Ascending aorta (tissue), 2 donors: ENCODE results near the gene GOLGA8N. TPM values are rescaled to one million over a fixed set of nuclear protein-coding genes. Genes with fewer than 3 reads are reported as not detected.

ENCODE experiments used
- DNase-seq, 2 donors: peaks; one replicate each; pipeline ENCODE4 v3.0.0-alpha.2; 2019; ENCODE audit warnings: low spot score in 2 of 2
- H3K27ac ChIP-seq, 2 donors: fragments of 200-600 bp; sonication (generic); one replicate each; pipeline ENCODE4 v1.5.1; 2016 to 2017; ENCODE audit warnings: mild to moderate bottlenecking in 1 of 2
- H3K27me3 ChIP-seq: fragments of 200-600 bp; sonication (generic); one replicate; pipeline ENCODE4 v1.5.1; 2017
- H3K36me3 ChIP-seq, 2 donors: fragments of 200-600 bp; sonication (generic); one replicate each; pipeline ENCODE4 v1.5.1; 2016
- H3K4me1 ChIP-seq, 2 donors: fragments of 200-600 bp; sonication (generic); one replicate each; pipeline ENCODE4 v1.5.1; 2016 to 2017; ENCODE audit warnings: mild to moderate bottlenecking in 1 of 2
- H3K4me3 ChIP-seq, 2 donors: fragments of 200-600 bp; sonication (generic); one replicate each; pipeline ENCODE4 v1.5.1; 2016 to 2017; ENCODE audit warnings: mild to moderate bottlenecking in 1 of 2
- H3K9me3 ChIP-seq, 2 donors: fragments of 200-600 bp; sonication (generic); one replicate each; pipeline ENCODE4 v1.5.1; 2016
- intact Hi-C: fragments of 100-400 bp; cut with DNase I; formaldehyde crosslinking; loops from one replicate; pipeline ENCODE4 v1.15.1; 2023
- total RNA-seq: library from RNA; depleted of rRNA; stranded (reverse); fragments of >200 nt; gene quantifications from one replicate; pipeline ENCODE4 v1.1.0, GENCODE V29; 2016
- TF ChIP-seq, protein P1 (sequence below), 3 experiments: fragments of 200-600 bp in 2 of 3; fragments of 450-650 bp in 1 of 3; sonication (generic) in 2 of 3; IDR thresholded peaks; one replicate each; pipeline ENCODE4 v1.5.1; 2016 to 2019; ENCODE audit warnings: antibody characterized with exemption in 3 of 3, mild to moderate bottlenecking in 1 of 3, moderate library complexity in 1 of 3

GOLGA8N gene
- total RNA-seq, 1 donor from 2014 or later: 20.6 TPM

DNA sequence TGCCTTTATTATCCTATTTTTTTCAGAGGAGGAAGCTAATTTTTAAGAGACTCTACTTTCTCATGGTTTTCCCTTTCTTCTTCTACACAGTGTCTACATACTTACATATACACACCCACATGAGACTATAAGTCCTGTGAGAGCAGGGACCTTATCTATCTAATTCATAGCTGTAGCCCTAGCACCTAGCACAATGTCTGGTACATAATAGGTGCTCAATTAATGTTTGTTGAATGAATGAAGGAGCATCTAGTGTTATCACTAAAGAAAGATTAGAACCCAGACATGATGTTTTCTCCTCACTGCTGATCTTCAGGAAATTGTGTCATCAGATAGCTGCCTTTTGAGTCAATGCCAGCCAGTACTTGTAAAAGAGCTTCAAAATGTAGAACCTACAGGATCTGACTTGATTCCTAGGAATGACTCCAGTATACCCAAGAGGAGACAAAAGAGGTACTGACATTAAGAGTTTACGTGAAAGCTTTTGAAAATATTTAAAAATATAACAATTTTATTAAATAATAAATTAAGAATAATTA, 50.7 kb downstream of the GOLGA8N start:
- intact Hi-C loops: no loop called here
- H3K4me1 ChIP-seq: no peaks in the 10 kb centered on the region
- no peak overlapping the region for H3K27ac ChIP-seq
- H3K27me3 ChIP-seq: no peaks in the 10 kb centered on the region
- no peaks in the 10 kb centered on the region for H3K36me3 ChIP-seq
- no peak overlapping the region for H3K4me3 ChIP-seq
- no peaks in the 10 kb centered on the region for H3K9me3 ChIP-seq
- TF ChIP-seq, protein P1, sequence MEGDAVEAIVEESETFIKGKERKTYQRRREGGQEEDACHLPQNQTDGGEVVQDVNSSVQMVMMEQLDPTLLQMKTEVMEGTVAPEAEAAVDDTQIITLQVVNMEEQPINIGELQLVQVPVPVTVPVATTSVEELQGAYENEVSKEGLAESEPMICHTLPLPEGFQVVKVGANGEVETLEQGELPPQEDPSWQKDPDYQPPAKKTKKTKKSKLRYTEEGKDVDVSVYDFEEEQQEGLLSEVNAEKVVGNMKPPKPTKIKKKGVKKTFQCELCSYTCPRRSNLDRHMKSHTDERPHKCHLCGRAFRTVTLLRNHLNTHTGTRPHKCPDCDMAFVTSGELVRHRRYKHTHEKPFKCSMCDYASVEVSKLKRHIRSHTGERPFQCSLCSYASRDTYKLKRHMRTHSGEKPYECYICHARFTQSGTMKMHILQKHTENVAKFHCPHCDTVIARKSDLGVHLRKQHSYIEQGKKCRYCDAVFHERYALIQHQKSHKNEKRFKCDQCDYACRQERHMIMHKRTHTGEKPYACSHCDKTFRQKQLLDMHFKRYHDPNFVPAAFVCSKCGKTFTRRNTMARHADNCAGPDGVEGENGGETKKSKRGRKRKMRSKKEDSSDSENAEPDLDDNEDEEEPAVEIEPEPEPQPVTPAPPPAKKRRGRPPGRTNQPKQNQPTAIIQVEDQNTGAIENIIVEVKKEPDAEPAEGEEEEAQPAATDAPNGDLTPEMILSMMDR (IDR thresholded peaks at IDR 0.05): no peak
- no peak for DNase-seq

DNA sequence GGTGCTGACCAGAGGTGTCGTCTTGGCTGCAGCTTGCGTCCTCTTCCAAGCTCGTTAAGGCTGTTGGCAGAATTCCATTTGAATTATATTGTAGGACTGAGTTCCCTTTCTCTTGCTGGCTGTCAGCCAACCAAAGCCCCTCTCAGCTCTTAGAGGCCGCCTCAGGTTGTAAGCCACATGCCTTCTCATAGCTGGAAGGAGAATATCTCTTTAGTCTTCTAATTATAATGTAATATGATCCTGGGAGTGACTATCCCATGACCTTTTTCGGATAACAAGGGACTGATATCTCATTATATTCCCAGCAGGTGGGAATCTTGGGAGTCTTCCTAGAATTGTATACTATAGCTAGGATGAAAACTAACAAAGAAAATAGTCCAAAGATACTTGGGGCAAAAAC, 53.0 kb downstream of the GOLGA8N start:
- no peaks in the 10 kb centered on the region for H3K36me3 ChIP-seq
- DNase-seq: no peak
- no peaks in the 10 kb centered on the region for H3K9me3 ChIP-seq
- no peak overlapping the region for H3K27ac ChIP-seq
- no peak overlapping the region for H3K4me3 ChIP-seq
- no peaks in the 10 kb centered on the region for H3K27me3 ChIP-seq
- intact Hi-C loops: no loop called here
- H3K4me1 ChIP-seq: no peaks in the 10 kb centered on the region
- TF ChIP-seq, protein P1 (IDR thresholded peaks at IDR 0.05): no peak

DNA sequence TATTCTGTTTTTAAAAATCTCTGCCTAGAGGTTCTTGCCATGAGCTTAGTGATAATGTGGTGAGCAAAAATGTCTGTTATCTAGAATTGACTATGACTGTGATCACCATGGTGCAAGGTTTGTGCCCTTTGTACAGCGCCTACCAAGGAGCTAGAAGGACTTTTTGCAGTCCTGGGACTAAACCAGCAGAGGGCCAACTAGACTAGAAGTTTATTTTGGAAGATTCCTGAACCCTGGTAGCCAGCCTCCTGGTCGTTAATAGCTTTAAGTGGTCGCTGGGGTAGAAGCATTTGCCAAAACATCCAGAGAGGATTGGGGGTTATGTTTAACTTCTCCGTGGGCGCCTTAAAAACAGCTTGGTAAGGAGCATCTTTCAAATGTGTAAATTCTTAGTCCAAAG, 56.1 kb downstream of the GOLGA8N start:
- Histone ChIP-seq H3K9me3 (no peaks in the 10 kb centered on the region), H3K36me3 (no peaks in the 10 kb centered on the region), H3K4me1 (no peaks in the 10 kb centered on the region), H3K4me3 (no peak overlapping the region), H3K27ac (no peak overlapping the region), H3K27me3 (no peaks in the 10 kb centered on the region)
- DNase-seq: no peak
- TF ChIP-seq, protein P1 (IDR thresholded peaks at IDR 0.05): peak in 1 of 3 experiments; percentile 14
- intact Hi-C loops: no loop called here

- Histone ChIP-seq H3K27me3 (no peaks in the 10 kb centered on the region), H3K36me3 (no peaks in the 10 kb centered on the region), H3K27ac (no peak overlapping the region), H3K4me3 (no peak overlapping the region), H3K9me3 (no peaks in the 10 kb centered on the region), H3K4me1 (no peaks in the 10 kb centered on the region)
- intact Hi-C loops: no loop called here
- no peak for DNase-seq
- TF ChIP-seq, protein P1 (IDR thresholded peaks at IDR 0.05): peak; percentile 53 to 80 (median 72)
These were observed 58.1 kb downstream of the GOLGA8N start for GRCh38 chr15:32651229-32651837.

DNA sequence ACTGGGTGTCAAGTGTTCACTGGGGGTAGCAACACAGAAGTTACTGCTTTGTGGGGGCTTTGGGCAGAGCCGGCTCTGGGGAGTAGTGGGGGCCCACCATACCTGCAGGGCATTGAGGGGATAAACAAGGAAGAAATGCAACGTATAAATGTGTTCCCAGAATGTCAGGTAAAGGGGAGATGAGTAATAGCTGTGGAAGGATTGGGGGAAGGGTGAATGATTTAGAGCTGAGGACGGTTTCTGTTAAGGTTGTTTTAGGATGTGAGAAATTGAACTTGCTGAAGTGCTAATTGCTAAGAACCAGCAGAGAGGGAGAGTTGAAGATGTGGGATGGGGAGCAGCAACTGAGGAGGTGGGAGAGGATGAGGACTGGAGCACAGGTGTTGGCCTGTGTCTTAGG, 58.9 kb downstream of the GOLGA8N start:
- H3K9me3 ChIP-seq: no peaks in the 10 kb centered on the region
- H3K27me3 ChIP-seq: no peaks in the 10 kb centered on the region
- TF ChIP-seq, protein P1 (IDR thresholded peaks at IDR 0.05): no peak
- DNase-seq: no peak
- intact Hi-C loops: no loop called here
- H3K4me3 ChIP-seq: no peak overlapping the region
- no peaks in the 10 kb centered on the region for H3K36me3 ChIP-seq
- no peak overlapping the region for H3K27ac ChIP-seq
- H3K4me1 ChIP-seq: no peaks in the 10 kb centered on the region
